GM19193 (cell line): ENCODE data around the gene ZNF511.

Experiments
- POLR2A ChIP-seq: IDR thresholded peaks from 4 replicates; pipeline ENCODE4 v1.6.1; 2011; ENCODE audit not compliant: insufficient read depth, insufficient read length; ENCODE audit errors: extremely low read depth

ZNF511 gene, protein sequence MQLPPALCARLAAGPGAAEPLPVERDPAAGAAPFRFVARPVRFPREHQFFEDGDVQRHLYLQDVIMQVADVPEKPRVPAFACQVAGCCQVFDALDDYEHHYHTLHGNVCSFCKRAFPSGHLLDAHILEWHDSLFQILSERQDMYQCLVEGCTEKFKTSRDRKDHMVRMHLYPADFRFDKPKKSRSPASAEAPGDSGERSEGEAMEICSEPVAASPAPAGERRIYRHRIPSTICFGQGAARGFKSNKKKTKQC

DNA sequence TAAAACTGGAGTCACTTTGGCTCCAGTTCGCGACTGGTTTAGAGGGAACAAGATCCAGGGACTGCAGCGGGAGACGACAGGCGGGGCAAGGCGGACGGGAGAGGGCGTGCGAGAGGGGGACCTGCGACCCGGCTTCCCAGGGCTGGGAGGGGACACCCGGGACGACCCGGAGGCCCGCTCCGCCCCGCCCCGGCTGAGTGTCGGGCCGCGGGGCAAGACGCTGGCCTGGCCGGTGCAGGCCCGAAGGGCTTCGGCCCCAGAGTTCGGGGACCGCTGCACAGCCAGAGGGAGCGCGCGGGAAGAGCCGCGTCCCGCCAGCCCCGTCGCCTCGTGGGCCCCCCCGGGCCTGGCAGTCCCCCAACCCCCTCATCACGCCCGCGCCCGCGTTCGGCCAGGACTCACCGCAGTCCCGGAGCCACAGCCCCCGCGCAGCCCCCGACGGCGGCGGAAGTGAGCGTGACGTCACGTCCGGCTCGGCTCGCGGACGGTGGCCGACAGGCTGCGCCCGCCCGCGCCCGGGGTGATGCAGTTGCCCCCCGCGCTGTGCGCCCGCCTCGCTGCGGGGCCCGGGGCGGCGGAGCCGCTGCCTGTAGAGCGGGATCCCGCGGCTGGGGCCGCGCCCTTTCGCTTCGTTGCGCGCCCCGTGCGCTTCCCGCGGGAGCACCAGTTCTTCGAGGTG, at the start of gene ZNF511, which contains the start of gene TUBGCP2:
Gene ZNF511 (plus strand): TSS at position 494 of the 679 bp plus-strand sequence. CDS start 30 bp downstream, at position 524.
Gene TUBGCP2 (minus strand): TSS at position 452 of the 679 bp plus-strand sequence. CDS start 5,931 bp downstream, outside the sequence.
- TF ChIP-seq POLR2A, result peak; percentile 83

DNA sequence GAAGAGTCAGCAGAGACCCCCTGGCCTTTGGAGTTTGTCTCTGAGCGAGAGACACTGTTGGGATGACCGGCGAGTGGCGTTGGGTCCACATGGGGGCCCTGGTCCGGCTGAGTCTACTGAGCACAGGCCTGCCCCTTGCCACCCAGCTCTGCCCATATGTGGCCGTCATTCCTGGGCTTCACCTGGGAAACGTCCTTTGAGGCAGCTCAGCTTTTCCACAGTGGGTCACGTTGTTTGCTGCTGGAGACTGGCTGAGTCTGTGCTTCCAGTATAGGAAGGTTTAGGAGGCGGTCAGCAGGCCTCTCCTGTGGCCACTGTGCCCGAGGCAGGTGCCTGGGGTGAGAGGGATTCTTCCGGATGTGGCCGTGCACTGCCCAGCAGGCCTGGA, 49.1 kb upstream of the ZNF511 start:
- TF ChIP-seq POLR2A, result no peak

DNA sequence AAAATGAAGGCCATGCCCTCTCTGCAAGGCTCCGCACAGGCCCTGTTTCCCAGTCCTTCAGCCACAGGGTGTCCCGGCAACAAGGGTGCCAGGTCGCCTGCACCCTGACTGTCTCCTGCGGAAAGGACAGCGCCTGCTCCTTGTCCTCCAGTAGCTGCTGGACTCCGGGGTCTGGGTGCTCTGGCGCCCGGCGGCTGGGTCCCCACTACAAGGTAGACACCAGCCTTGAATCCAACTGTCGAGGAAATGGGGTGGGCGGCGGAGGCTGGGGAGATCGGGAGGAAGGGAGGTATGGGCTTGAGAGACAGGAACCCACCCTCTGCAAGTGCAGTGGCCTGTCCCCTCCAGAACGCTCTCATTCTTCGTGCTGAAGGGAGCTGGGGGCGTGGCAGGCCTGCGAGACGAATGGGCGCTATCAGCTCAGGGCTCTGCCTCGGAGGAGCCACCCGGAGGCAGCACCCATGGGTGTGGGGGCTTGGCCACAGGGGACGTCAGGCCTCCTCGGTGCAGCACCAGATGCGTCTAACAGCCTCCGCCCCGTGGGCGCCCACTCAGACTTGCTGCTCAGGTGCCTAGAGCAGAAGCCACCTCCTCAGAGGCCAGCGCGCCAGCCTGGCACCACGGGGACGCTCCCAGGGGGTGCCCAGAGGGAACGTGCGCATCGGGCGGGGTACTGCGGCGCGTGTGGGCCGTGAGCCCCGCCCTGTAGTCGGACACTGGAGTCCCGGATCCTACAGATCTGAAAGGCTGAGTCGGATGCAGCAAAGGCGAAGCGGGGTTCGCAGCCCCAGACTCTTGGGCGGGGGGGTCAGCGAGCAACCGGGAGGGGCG, 47.6 kb upstream of the ZNF511 start:
- no peak for TF ChIP-seq POLR2A

- peak; percentile 62 for TF ChIP-seq POLR2A
Observed at GRCh38 chr10:133261726-133262325, 46.9 kb upstream of the ZNF511 start.

GRCh38 chr10:133262696-133263095, 46.0 kb upstream of the ZNF511 start:
- no peak for TF ChIP-seq POLR2A

- TF ChIP-seq POLR2A, result no peak
Observed at GRCh38 chr10:133263674-133264073, 45.0 kb upstream of the ZNF511 start.

DNA sequence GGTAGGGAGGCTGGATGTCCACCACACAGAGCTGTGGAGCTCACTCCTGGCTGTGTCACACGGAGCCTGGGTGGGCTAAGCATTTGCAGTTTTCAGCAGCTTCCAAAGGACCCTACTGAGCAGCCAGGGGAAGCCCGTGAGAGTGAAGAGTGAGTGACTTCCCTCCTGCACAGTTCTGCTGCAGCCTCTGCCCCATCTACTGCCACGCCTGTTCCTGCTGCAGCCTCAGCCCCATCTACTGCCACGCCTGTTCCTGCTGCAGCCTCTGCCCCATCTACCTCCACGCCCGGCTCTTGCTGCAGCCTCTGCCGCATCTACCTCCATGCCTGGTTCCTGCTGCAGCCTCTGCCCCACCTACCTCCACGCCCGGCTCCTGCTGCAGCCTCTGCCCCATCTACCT, 44.3 kb upstream of the ZNF511 start:
- TF ChIP-seq POLR2A, result no peak

DNA sequence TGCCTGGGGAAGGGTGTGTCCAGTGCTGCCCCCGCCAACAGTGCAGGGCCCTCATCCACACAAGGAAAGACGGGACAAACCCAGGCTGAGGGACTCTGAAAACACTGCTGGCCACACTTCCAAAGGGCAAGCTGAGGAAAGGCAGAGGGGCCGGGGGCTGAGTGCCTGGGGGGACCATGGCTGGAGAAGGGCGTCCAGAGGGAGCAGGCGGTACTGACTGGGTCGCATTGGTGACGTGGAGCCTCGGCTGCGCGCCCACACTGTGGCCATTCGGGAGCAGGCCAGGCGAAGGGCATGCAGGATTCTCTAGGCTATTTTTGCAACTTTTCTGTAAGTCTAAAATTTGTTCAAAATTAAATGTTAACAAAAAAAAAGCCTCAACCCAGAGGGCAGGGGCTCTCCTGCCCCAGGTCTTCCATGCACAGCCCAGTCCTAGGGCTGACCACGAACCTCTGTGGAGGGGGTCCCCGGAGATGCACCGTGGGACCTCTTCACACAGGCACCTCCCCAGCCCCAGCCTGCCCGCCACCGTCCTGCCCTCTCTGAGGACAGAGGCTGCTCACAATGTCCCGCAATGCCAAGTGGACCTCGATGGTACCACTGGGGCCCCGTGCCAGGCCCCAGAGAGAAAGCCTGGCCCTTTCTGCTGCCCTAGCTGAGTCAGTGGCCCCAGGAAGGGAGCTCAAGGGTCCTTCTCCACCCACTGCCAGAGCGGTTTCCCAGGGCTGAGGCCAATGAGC, 42.5 kb upstream of the ZNF511 start:
- TF ChIP-seq POLR2A, result no peak

DNA sequence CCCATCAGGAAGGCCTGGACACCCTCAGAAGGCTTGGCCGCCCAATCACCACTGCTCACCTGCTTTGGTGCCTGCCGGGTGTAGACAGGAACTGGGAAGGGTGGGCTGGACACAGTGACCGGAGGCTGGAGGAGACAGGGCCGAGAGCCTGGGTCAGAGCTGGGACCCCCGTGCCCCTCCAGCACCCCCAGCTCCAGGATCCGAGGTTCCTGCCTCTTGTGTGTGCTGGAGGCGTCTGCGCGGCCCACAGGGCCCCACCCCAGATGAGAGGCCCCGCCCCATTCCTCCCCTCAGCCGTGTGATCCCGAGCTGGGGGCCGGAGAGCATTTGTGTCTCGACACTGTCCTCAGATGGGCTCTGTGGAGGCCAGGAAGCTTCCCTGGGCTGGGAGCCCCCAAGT, 41.4 kb upstream of the ZNF511 start:
- TF ChIP-seq POLR2A, result no peak

- no peak for TF ChIP-seq POLR2A
Observed at GRCh38 chr10:133267829-133268228, 40.9 kb upstream of the ZNF511 start.

- TF ChIP-seq POLR2A, result no peak
Observed at GRCh38 chr10:133268532-133268931, 40.2 kb upstream of the ZNF511 start.

DNA sequence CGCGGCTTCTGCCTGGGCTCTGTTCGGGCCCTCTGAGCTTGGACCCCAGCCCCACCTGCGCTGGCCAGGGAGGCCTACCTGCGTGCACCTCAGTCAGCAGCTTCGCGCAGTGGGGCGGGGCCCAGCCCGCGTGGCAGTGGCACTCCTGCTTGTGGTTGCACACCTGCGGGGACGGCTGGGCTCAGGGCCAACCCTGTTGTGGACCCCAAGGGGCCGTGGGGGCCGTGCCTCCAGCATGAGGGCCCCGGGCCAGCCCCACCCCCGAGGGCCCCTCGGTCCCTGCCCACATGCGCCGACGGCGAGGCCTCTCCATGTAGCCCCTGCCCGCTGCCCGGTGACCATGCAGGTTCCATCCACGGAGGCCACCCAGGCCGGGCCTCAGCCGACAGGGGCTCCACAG, 39.3 kb upstream of the ZNF511 start:
- no peak for TF ChIP-seq POLR2A

DNA sequence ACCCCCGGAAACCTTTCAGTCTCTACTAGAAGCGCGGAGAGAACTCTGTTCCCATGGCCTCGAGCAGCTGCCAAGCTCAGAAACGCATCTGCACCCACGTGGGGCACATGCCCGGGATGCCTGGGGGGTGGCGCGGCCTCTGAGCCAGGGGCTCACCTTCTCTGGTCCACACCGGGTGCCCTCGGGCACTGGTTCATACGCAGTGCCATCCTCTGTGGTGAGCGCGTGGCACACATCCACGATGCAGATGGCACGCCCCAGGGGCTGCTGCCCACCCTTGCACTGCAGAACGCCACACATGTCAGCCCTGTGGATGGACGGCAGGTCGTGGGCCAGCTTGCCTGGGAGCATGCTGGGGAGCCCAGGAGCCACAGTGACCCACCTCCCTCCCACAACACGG, 38.5 kb upstream of the ZNF511 start:
- TF ChIP-seq POLR2A, result no peak

DNA sequence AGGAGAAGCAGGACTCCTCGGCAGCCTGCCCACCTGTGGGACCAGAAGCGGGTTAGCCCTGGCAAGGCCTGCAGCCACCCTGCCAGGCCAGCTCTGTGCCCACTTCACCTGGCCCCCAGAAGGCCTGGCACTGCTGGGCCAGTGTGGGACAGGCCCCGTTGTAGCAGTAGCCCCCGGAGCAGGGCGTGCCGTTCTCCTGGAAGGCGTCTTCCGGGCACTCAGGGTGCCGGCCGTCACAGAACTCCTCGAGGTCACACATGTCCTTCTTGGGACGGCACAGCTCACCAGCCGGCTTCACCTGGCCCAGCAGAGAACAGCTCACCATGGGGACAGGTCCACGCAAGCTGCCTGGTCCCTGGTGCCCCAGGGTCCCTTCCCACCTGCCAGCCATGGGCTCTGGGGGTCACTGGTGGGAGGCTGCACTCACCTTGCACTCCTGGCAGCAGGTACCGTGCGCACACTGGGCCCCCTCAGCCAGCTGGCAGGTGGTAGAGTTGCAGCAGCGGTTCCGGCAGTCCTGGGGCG, 37.9 kb upstream of the ZNF511 start:
- no peak for TF ChIP-seq POLR2A
